Measurements from ENCODE around the gene HADHB. TPM values are rescaled to one million over a fixed set of nuclear protein-coding genes. Genes with fewer than 3 reads are reported as not detected.
"Not testable (repeated sequence)": the region's sequence is repeated elsewhere in the genome, so short reads cannot be mapped to it uniquely, and the experiment has no call there.

Gene HADHB
- total RNA-seq, 1 experiment from 2014 or later: 72.7 TPM

DNA sequence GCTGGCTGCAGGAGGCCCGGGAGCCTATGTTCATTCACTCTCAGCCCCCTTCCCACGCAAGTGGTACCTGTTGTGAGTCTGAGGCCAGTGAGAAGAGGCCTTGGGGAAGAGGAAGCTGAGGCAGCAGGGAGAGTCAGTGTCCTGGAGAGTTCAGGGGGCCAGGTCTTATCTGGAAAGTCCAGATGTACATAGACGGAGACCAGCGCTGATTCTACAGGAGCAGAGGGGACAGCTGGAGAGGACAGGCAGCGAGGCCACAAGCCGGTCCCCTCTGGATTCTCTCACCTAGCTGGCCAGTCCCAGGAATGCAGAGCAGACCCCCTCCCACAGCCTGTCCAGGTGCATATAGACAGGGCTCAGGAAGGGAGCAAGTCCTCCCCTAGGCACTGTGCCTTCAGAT lies 72.1 kb downstream of the HADHB start:
- BruUV-seq (replicated peaks): no TSS peak
- intact Hi-C loops (cut with micrococcal nuclease; ENCODE audit: unreplicated experiment): no loop called here
- no peaks in the 10 kb centered on the region for H3K4me1 ChIP-seq (replicated peaks; ENCODE audit: insufficient read depth)
- H3K79me2 ChIP-seq (ENCODE audit: low read depth): no peaks in the 10 kb centered on the region
- no peaks in the 10 kb centered on the region for H3K9me3 ChIP-seq (ENCODE audit: insufficient read depth, low read depth)
- H3K4me3 ChIP-seq: no peak overlapping the region
- no peaks in the 10 kb centered on the region for H3F3A ChIP-seq (ENCODE audit: insufficient read depth, low read depth)
- POLR2A ChIA-PET (ENCODE audit: unreplicated experiment): interaction anchor here (0.6 kb wide), 1 partner anchor 14 kb away, joined by 3 read pairs; no protein-coding TSS in a partner anchor
- no peaks in the 10 kb centered on the region for H3K9me2 ChIP-seq (ENCODE audit: insufficient read depth)
- no peak overlapping the region for H3K27ac ChIP-seq
- no peak overlapping the region for H3K4me2 ChIP-seq
- no peak for TF ChIP-seq EZH2 (IDR thresholded peaks at IDR 0.05; ENCODE audit: low read depth)
- TF ChIP-seq, protein P1, sequence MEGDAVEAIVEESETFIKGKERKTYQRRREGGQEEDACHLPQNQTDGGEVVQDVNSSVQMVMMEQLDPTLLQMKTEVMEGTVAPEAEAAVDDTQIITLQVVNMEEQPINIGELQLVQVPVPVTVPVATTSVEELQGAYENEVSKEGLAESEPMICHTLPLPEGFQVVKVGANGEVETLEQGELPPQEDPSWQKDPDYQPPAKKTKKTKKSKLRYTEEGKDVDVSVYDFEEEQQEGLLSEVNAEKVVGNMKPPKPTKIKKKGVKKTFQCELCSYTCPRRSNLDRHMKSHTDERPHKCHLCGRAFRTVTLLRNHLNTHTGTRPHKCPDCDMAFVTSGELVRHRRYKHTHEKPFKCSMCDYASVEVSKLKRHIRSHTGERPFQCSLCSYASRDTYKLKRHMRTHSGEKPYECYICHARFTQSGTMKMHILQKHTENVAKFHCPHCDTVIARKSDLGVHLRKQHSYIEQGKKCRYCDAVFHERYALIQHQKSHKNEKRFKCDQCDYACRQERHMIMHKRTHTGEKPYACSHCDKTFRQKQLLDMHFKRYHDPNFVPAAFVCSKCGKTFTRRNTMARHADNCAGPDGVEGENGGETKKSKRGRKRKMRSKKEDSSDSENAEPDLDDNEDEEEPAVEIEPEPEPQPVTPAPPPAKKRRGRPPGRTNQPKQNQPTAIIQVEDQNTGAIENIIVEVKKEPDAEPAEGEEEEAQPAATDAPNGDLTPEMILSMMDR (conservative IDR thresholded peaks at IDR 0.05): no peak
- no peaks in the 10 kb centered on the region for H3K27me3 ChIP-seq (ENCODE audit: insufficient read depth, low read depth)
- DNase-seq: no peak
- H4K20me1 ChIP-seq (ENCODE audit: insufficient read depth): no peaks in the 10 kb centered on the region
- CTCF ChIA-PET: interaction anchor here (0.5 kb wide), 1 partner anchor 82 kb away, joined by 5 read pairs; no protein-coding TSS in a partner anchor
- no peak overlapping the region for H2AFZ ChIP-seq
- no peaks in the 10 kb centered on the region for H3K36me3 ChIP-seq (ENCODE audit: low read depth)

DNA sequence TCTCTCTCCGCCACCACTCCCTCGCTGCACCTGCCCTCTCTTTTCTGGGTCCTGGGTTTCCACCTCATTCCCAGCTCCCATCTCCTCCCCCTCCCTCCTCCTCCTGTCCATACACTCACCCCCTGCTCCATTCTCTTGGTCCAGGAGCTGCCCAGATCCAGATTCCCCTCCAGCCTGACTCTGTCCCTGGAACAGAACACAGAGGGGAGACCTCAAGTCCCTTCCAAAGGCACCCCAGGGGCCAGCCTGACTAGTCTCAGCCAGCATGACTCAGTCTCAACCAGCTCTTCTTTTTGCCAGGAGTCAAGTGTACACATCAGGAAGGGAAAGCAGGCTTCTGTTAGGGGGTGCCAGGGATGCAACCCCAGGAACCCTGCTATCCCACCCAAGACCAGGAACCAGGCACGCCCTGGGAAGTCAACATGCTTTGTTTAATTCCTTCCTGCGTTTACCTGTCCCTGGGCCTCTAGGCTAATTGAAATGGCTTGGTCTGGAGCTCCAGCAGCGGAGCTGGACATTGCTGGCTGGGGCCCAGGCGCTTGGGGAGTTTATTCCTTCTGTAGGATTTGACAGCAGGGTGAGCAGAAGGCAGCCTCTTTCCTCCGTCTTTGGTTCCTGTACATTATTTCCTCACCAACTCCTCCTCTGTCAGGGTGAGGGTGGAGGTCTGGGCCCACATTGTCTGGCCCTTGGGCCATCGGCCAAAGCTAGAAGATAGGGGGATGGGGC lies 72.8 kb downstream of the HADHB start:
- H3K27me3 ChIP-seq (ENCODE audit: insufficient read depth, low read depth): no peaks in the 10 kb centered on the region
- POLR2A ChIA-PET (ENCODE audit: unreplicated experiment): interaction anchor here (0.6 kb wide), 1 partner anchor 15 kb away, joined by 3 read pairs; no protein-coding TSS in a partner anchor
- H3K9me3 ChIP-seq (ENCODE audit: insufficient read depth, low read depth): no peaks in the 10 kb centered on the region
- H3K79me2 ChIP-seq (ENCODE audit: low read depth): no peaks in the 10 kb centered on the region
- no peaks in the 10 kb centered on the region for H4K20me1 ChIP-seq (ENCODE audit: insufficient read depth)
- H3K27ac ChIP-seq: no peak overlapping the region
- no peaks in the 10 kb centered on the region for H3K36me3 ChIP-seq (ENCODE audit: low read depth)
- intact Hi-C loops (cut with micrococcal nuclease; ENCODE audit: unreplicated experiment): no loop called here
- H3K4me3 ChIP-seq: no peak overlapping the region
- no peaks in the 10 kb centered on the region for H3K4me1 ChIP-seq (replicated peaks; ENCODE audit: insufficient read depth)
- H3K9me2 ChIP-seq (ENCODE audit: insufficient read depth): no peaks in the 10 kb centered on the region
- no peak for DNase-seq
- H3F3A ChIP-seq (ENCODE audit: insufficient read depth, low read depth): no peaks in the 10 kb centered on the region
- BruUV-seq (replicated peaks): no TSS peak
- TF ChIP-seq EZH2 (IDR thresholded peaks at IDR 0.05; ENCODE audit: low read depth): no peak
- TF ChIP-seq, protein P1 (conservative IDR thresholded peaks at IDR 0.05): no peak
- H2AFZ ChIP-seq: no peak overlapping the region
- no peak overlapping the region for H3K4me2 ChIP-seq
- CTCF ChIA-PET: interaction anchor here (0.5 to 0.7 kb wide), 3 partner anchors 74 to 699 kb away, joined by 4 to 5 read pairs (median 4); no protein-coding TSS in a partner anchor

- intact Hi-C loops (cut with micrococcal nuclease; ENCODE audit: unreplicated experiment): no loop called here
- POLR2A ChIA-PET (ENCODE audit: unreplicated experiment): no interaction called here
These were observed 74.2 kb downstream of the HADHB start for GRCh38 chr2:26318950-26319349.

DNA sequence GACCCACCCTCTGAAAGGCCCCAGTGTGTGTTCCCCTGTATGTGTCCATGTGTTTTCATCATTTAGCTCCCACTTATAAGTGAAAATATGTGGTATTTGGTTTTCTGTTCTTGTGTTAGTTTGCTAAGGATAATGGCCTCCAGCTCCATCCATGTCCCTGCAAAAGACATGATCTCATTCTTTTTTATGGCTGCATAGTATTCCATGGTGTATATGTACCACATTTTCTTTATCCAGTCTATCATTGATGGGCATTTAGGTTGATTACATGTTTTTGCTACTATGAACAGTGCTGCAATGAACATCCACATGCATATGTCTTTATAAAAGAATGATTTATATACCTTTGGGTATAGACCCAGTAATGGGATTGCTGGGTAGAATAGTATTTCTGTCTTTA lies 79.7 kb downstream of the HADHB start:
- intact Hi-C loops (cut with micrococcal nuclease; ENCODE audit: unreplicated experiment); H2AFZ ChIP-seq; BruUV-seq (replicated peaks); H3K9me2 ChIP-seq (ENCODE audit: insufficient read depth); H3K36me3 ChIP-seq (ENCODE audit: low read depth); H3K27me3 ChIP-seq (ENCODE audit: insufficient read depth, low read depth); H3K27ac ChIP-seq; H3F3A ChIP-seq (ENCODE audit: insufficient read depth, low read depth); DNase-seq; H3K9me3 ChIP-seq (ENCODE audit: insufficient read depth, low read depth); H3K79me2 ChIP-seq (ENCODE audit: low read depth); H3K4me3 ChIP-seq; H3K4me2 ChIP-seq; H3K4me1 ChIP-seq (replicated peaks; ENCODE audit: insufficient read depth); H4K20me1 ChIP-seq (ENCODE audit: insufficient read depth); POLR2A ChIA-PET (ENCODE audit: unreplicated experiment): not testable (repeated sequence)
- CTCF ChIA-PET: interaction anchor here (0.5 kb wide), 1 partner anchor 17 kb away, joined by 7 read pairs; no protein-coding TSS in a partner anchor

More at GRCh38 chr2:26318950-26319349, 74.2 kb downstream of the HADHB start:
- Histone ChIP-seq H3K9me3 (ENCODE audit: insufficient read depth, low read depth) (no peaks in the 10 kb centered on the region), H3K4me3 (no peak overlapping the region), H3K4me2 (no peak overlapping the region), H3K9me2 (ENCODE audit: insufficient read depth) (no peaks in the 10 kb centered on the region), H3K4me1 (replicated peaks; ENCODE audit: insufficient read depth) (no peaks in the 10 kb centered on the region), H3F3A (ENCODE audit: insufficient read depth, low read depth) (no peaks in the 10 kb centered on the region), H4K20me1 (ENCODE audit: insufficient read depth) (no peaks in the 10 kb centered on the region), H2AFZ (no peak overlapping the region), H3K27me3 (ENCODE audit: insufficient read depth, low read depth) (no peaks in the 10 kb centered on the region), H3K36me3 (ENCODE audit: low read depth) (no peaks in the 10 kb centered on the region), H3K79me2 (ENCODE audit: low read depth) (no peaks in the 10 kb centered on the region), H3K27ac (no peak overlapping the region)
- TF ChIP-seq EZH2 (IDR thresholded peaks at IDR 0.05; ENCODE audit: low read depth): no peak
- TF ChIP-seq, protein P1 (conservative IDR thresholded peaks at IDR 0.05): no peak
- BruUV-seq (replicated peaks): no TSS peak
- no peak for DNase-seq
- CTCF ChIA-PET: no interaction called here
